HepG2 (cell line): Measurements from ENCODE around the gene CAP2. TPM values are rescaled to one million over a fixed set of nuclear protein-coding genes. Genes with fewer than 3 reads are reported as not detected.

Experiments
- ARHGAP35 ChIP-seq: sonication (generic); formaldehyde crosslinking; IDR thresholded peaks from 2 replicates; pipeline ENCODE4 v1.9.0; 2022; ENCODE audit warnings: mild to moderate bottlenecking, inconsistent platforms, moderate library complexity, missing genetic modification reagents, borderline replicate concordance
- ARID5B ChIP-seq: IDR thresholded peaks from 2 replicates; pipeline ENCODE4 v1.4.0; 2020; ENCODE audit warnings: mild to moderate bottlenecking, missing genetic modification reagents
- DNMT1 ChIP-seq: sonication (generic); formaldehyde crosslinking; IDR thresholded peaks from 2 replicates; pipeline ENCODE4 v1.5.1; 2020; ENCODE audit warnings: mild to moderate bottlenecking, missing genetic modification reagents
- FOXA1 ChIP-seq, 2 experiments: fragments of 450-650 bp in 1 of 2; sonication (generic) in 1 of 2; formaldehyde crosslinking in 1 of 2; IDR thresholded peaks; 2 replicates each; pipeline versions ENCODE4 v1.4.0 to v1.6.1; 2016 to 2020; ENCODE audit warnings: missing genetic modification reagents in 1 of 2
- NFATC3 ChIP-seq: sonication (generic); formaldehyde crosslinking; IDR thresholded peaks from 2 replicates; pipeline ENCODE4 v1.5.1; 2020; ENCODE audit warnings: mild to moderate bottlenecking, missing genetic modification reagents
- PAF1 ChIP-seq: IDR thresholded peaks from 2 replicates; pipeline ENCODE4 v1.6.1; 2016; ENCODE audit warnings: missing genetic modification reagents, missing compliant biosample characterization
- PCBP1 ChIP-seq: fragments of 200-400 bp; formaldehyde crosslinking; IDR thresholded peaks from 2 replicates; pipeline ENCODE4 v1.6.1; 2017; ENCODE audit warnings: mild to moderate bottlenecking, low read depth, low read length, borderline replicate concordance
- SOX6 ChIP-seq, 2 experiments: fragments of 450-650 bp in 1 of 2; sonication (generic) in 1 of 2; formaldehyde crosslinking in 1 of 2; IDR thresholded peaks; 2 replicates each; pipeline versions ENCODE4 v1.4.0 to v1.6.1; 2017 to 2020; ENCODE audit warnings: antibody characterized with exemption in 1 of 2, mild to moderate bottlenecking in 1 of 2, missing genetic modification reagents in 1 of 2
- YEATS2 ChIP-seq: sonication (generic); formaldehyde crosslinking; IDR thresholded peaks from 2 replicates; pipeline ENCODE4 v1.4.0; 2020; ENCODE audit warnings: missing genetic modification reagents, borderline replicate concordance
- ZNF20 ChIP-seq: sonication (generic); formaldehyde crosslinking; IDR thresholded peaks from 2 replicates; pipeline ENCODE4 v1.4.0; 2020; ENCODE audit warnings: mild to moderate bottlenecking, moderate library complexity, missing genetic modification reagents
- ZNF224 ChIP-seq: sonication (generic); formaldehyde crosslinking; IDR thresholded peaks from 2 replicates; pipeline ENCODE4 v1.5.0; 2020; ENCODE audit warnings: mild to moderate bottlenecking, missing genetic modification reagents
- ZNF34 ChIP-seq: sonication (generic); formaldehyde crosslinking; IDR thresholded peaks from 2 replicates; pipeline ENCODE4 v1.4.0; 2020; ENCODE audit warnings: mild to moderate bottlenecking, missing genetic modification reagents, borderline replicate concordance
- ZNF441 ChIP-seq: sonication (generic); formaldehyde crosslinking; IDR thresholded peaks from 2 replicates; pipeline ENCODE4 v1.7.0; 2021; ENCODE audit warnings: missing genetic modification reagents, borderline replicate concordance
- ZNF607 ChIP-seq: sonication (generic); formaldehyde crosslinking; IDR thresholded peaks from 2 replicates; pipeline ENCODE4 v1.5.1; 2020; ENCODE audit warnings: missing genetic modification reagents, mild to moderate bottlenecking, borderline replicate concordance
- ZSCAN29 ChIP-seq: sonication (generic); formaldehyde crosslinking; conservative IDR thresholded peaks from 2 replicates; pipeline ENCODE4 v1.4.0; 2020; ENCODE audit warnings: mild to moderate bottlenecking, missing genetic modification reagents
- polyA plus RNA-seq, 8 experiments: library from polyadenylated mRNA; depleted of rRNA in 3 of 8; stranded (reverse) in 7 of 8; unstranded in 1 of 8; fragments of >200 nt; fragmentation: Illumina TruSeq in 4 of 8; extraction: Trizol in 4 of 8; gene quantifications; 2 replicates each; pipeline versions ENCODE4 v1.2.1 to v1.2.3, GENCODE V29; 2011 to 2016; ENCODE audit warnings: low read depth in 4 of 8, missing spikeins in 1 of 8, mixed read lengths in 1 of 8; ENCODE audit not compliant: insufficient read depth in 1 of 8
- total RNA-seq, 5 experiments: library from RNA; depleted of rRNA; stranded (reverse); fragments of >200 nt; fragmentation: Illumina TruSeq; extraction: Trizol; gene quantifications; 2 replicates each; pipeline ENCODE4 v1.2.3, GENCODE V29; 2016; ENCODE audit warnings: low read depth in 1 of 5
- TF ChIP-seq, protein P1 (sequence below): sonication (generic); formaldehyde crosslinking; IDR thresholded peaks from 2 replicates; pipeline ENCODE4 v1.9.0; 2021; ENCODE audit warnings: mild to moderate bottlenecking, missing genetic modification reagents

CAP2 gene
- total and polyA plus RNA-seq, 2 of the 13 experiments (the other 11 are each of a cell fraction or from before 2014, with no cell fraction given), result 7.9 to 53.1 TPM

- TF ChIP-seq ARID5B (CRISPR knock-in tag) (peak; percentile 38; the same call in 1 of the 2 replicates), PCBP1 (peak; percentile 59; the same call in 1 of the 2 replicates), SOX6 (IDR thresholded peaks at IDR 0.05) (no peak), SOX6 (CRISPR knock-in tag; IDR thresholded peaks at IDR 0.05) (peak; percentile 65), PAF1 (CRISPR knock-in tag) (no peak), ZNF224 (CRISPR knock-in tag) (no peak), ZNF34 (CRISPR knock-in tag) (no peak), ZNF441 (peak; percentile 53; the same call in 1 of the 2 replicates), ZNF607 (CRISPR knock-in tag) (peak; percentile 65; the same call in 1 of the 2 replicates), ARHGAP35 (CRISPR knock-in tag) (peak; percentile 77; the same call in 1 of the 2 replicates), DNMT1 (0 out of 2 replicates have a peak, but pooled peaks have one; percentile 55), NFATC3 (peak; percentile 92; the same call in 1 of the 2 replicates), ZSCAN29 (CRISPR knock-in tag) (peak; percentile 4; the same call in 1 of the 2 replicates), FOXA1 (IDR thresholded peaks at IDR 0.05) (no peak), FOXA1 (CRISPR knock-in tag; IDR thresholded peaks at IDR 0.05) (no peak), ZNF20 (CRISPR knock-in tag) (no peak), YEATS2 (CRISPR knock-in tag) (0 out of 2 replicates have a peak, but pooled peaks have one; percentile 18)
- TF ChIP-seq, protein P1, sequence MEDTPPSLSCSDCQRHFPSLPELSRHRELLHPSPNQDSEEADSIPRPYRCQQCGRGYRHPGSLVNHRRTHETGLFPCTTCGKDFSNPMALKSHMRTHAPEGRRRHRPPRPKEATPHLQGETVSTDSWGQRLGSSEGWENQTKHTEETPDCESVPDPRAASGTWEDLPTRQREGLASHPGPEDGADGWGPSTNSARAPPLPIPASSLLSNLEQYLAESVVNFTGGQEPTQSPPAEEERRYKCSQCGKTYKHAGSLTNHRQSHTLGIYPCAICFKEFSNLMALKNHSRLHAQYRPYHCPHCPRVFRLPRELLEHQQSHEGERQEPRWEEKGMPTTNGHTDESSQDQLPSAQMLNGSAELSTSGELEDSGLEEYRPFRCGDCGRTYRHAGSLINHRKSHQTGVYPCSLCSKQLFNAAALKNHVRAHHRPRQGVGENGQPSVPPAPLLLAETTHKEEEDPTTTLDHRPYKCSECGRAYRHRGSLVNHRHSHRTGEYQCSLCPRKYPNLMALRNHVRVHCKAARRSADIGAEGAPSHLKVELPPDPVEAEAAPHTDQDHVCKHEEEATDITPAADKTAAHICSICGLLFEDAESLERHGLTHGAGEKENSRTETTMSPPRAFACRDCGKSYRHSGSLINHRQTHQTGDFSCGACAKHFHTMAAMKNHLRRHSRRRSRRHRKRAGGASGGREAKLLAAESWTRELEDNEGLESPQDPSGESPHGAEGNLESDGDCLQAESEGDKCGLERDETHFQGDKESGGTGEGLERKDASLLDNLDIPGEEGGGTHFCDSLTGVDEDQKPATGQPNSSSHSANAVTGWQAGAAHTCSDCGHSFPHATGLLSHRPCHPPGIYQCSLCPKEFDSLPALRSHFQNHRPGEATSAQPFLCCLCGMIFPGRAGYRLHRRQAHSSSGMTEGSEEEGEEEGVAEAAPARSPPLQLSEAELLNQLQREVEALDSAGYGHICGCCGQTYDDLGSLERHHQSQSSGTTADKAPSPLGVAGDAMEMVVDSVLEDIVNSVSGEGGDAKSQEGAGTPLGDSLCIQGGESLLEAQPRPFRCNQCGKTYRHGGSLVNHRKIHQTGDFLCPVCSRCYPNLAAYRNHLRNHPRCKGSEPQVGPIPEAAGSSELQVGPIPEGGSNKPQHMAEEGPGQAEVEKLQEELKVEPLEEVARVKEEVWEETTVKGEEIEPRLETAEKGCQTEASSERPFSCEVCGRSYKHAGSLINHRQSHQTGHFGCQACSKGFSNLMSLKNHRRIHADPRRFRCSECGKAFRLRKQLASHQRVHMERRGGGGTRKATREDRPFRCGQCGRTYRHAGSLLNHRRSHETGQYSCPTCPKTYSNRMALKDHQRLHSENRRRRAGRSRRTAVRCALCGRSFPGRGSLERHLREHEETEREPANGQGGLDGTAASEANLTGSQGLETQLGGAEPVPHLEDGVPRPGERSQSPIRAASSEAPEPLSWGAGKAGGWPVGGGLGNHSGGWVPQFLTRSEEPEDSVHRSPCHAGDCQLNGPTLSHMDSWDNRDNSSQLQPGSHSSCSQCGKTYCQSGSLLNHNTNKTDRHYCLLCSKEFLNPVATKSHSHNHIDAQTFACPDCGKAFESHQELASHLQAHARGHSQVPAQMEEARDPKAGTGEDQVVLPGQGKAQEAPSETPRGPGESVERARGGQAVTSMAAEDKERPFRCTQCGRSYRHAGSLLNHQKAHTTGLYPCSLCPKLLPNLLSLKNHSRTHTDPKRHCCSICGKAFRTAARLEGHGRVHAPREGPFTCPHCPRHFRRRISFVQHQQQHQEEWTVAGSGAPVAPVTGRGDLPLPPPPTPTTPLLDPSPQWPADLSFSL, result peak; percentile 29; the same call in 1 of the 2 replicates
Measured at GRCh38 chr6:17392978-17393891, at the start of gene CAP2 (continued).
